ENCODE measurements around the gene CLEC4A. TPM values are rescaled to one million over a fixed set of nuclear protein-coding genes. Genes with fewer than 3 reads are reported as not detected.

CLEC4A gene
- total RNA-seq, 1 experiment from 2014 or later: 0.37 TPM

- no peak overlapping the region for H4K8ac ChIP-seq (replicated peaks; ENCODE audit: insufficient read length, low read depth, low read length)
- H3K79me2 ChIP-seq (ENCODE audit: insufficient read depth, low read length): peaks cover 4% of the 10 kb centered on the region; the same call in 1 of the 2 replicates
- no peaks in the 10 kb centered on the region for H3K27me3 ChIP-seq (ENCODE audit: insufficient read depth, low read length)
- H3T11ph ChIP-seq (ENCODE audit: low read length): no peak overlapping the region
- no peaks in the 10 kb centered on the region for H3K27me3 Mint-ChIP-seq (ENCODE audit: low read depth)
- no peak overlapping the region for H2BK5ac ChIP-seq (ENCODE audit: insufficient read length, low read length)
- no peak overlapping the region for H2BK12ac ChIP-seq (ENCODE audit: insufficient read length, low read depth, low read length)
- no peak for TF ChIP-seq CTCF (conservative IDR thresholded peaks at IDR 0.05)
- H3K27ac Mint-ChIP-seq: no peak overlapping the region
- no peak overlapping the region for H3K14ac ChIP-seq (ENCODE audit: insufficient read depth, low read length)
- H3K9me3 ChIP-seq (ENCODE audit: control insufficient read depth, low read depth, low read length): no peaks in the 10 kb centered on the region
- H3K4me2 ChIP-seq (ENCODE audit: insufficient read depth, insufficient read length, low read length): no peak overlapping the region
- no peak overlapping the region for H2BK15ac ChIP-seq (ENCODE audit: low read depth, low read length)
- no peaks in the 10 kb centered on the region; the same call in 1 of the 2 replicates for H3K4me1 ChIP-seq (ENCODE audit: insufficient read depth, low read length)
- no peak overlapping the region for H4K5ac ChIP-seq (ENCODE audit: insufficient read length, low read depth, low read length)
- no CpG with 5 or more reads among the region's 2 CpGs for WGBS (ENCODE audit: extremely low coverage, insufficient read length, low lambda C conversion rate)
- no peak overlapping the region for H3K56ac ChIP-seq (ENCODE audit: insufficient read length, low read depth, low read length)
- H3K9me3 Mint-ChIP-seq: no peaks in the 10 kb centered on the region
- no peak for DNase-seq
- H3K23ac ChIP-seq (ENCODE audit: insufficient read length, low read depth, low read length): no peak overlapping the region
- no peaks in the 10 kb centered on the region for H3K36me3 Mint-ChIP-seq (ENCODE audit: insufficient read depth in 1 of 3, low read depth in 3 of 3)
- no peak overlapping the region for H2AFZ ChIP-seq (ENCODE audit: low read length)
- H2AK5ac ChIP-seq (ENCODE audit: insufficient read length, low read length): no peak overlapping the region
- no peak overlapping the region for H2BK20ac ChIP-seq (ENCODE audit: low read depth, low read length, poor library complexity, severe bottlenecking)
- H3K18ac ChIP-seq (ENCODE audit: insufficient read length, low read depth, low read length): no peak overlapping the region
- peaks cover 4% of the 10 kb centered on the region for H3K79me1 ChIP-seq (ENCODE audit: insufficient read depth, low read depth, low read length, poor library complexity, severe bottlenecking)
- H3K27ac ChIP-seq (ENCODE audit: insufficient read length, low read depth, low read length): no peak overlapping the region
- H3K4me3 Mint-ChIP-seq: no peak overlapping the region
- H4K91ac ChIP-seq (ENCODE audit: insufficient read length, low read depth, low read length): no peak overlapping the region
- peaks cover 9% of the 10 kb centered on the region for H3K23me2 ChIP-seq (ENCODE audit: insufficient read length, low read depth, low read length, poor library complexity, severe bottlenecking)
- H3K4me1 Mint-ChIP-seq: peaks cover 26 to 27% of the 10 kb centered on the region in 2 experiments
- H2BK120ac ChIP-seq (ENCODE audit: low read depth, low read length, poor library complexity, severe bottlenecking): no peak overlapping the region
- H4K20me1 ChIP-seq (ENCODE audit: control insufficient read depth, insufficient read depth, insufficient read length): no peaks in the 10 kb centered on the region
- H3K4ac ChIP-seq (ENCODE audit: low read depth, low read length): no peak overlapping the region
- no peak overlapping the region for H3K9ac ChIP-seq (ENCODE audit: extremely low read depth, insufficient read length, low read length)
Observed at GRCh38 chr12:8078916-8079315, 44.5 kb upstream of the CLEC4A start.
